ENCODE results near the gene MPP1.

Gene MPP1

GRCh38 chrX:154730253-154730891 is 74.9 kb downstream of the MPP1 start:
- DNase-seq: no peak

GRCh38 chrX:154729439-154729838 is 75.8 kb downstream of the MPP1 start:
- no peak for DNase-seq

All from activated naive CD4-positive, alpha-beta T cell treated with anti-CD3 and anti-CD28 coated beads, Interleukin-2, amount 50 U/mL, for 16 hours (primary cell).